HepG2 (cell line): ENCODE measurements around the gene AXIN1. TPM values are rescaled to one million over a fixed set of nuclear protein-coding genes. Genes with fewer than 3 reads are reported as not detected.

Experiments
- AFF4 ChIP-seq: sonication (generic); formaldehyde crosslinking; IDR thresholded peaks from 2 replicates; pipeline ENCODE4 v1.4.0; 2020; ENCODE audit warnings: missing genetic modification reagents
- CEBPG ChIP-seq: IDR thresholded peaks from 2 replicates; pipeline ENCODE4 v1.6.1; 2016
- CSRNP1 ChIP-seq: sonication (generic); formaldehyde crosslinking; IDR thresholded peaks from 2 replicates; pipeline ENCODE4 v1.8.1; 2023; ENCODE audit warnings: mild to moderate bottlenecking, missing genetic modification reagents
- EED ChIP-seq: sonication (generic); formaldehyde crosslinking; IDR thresholded peaks from 2 replicates; pipeline ENCODE4 v1.5.0; 2020; ENCODE audit warnings: mild to moderate bottlenecking, missing genetic modification reagents
- FOXK2 ChIP-seq: fragments of 450-650 bp; IDR thresholded peaks from 2 replicates; pipeline ENCODE4 v1.6.1; 2016
- GZF1 ChIP-seq: sonication (generic); formaldehyde crosslinking; IDR thresholded peaks from 2 replicates; pipeline ENCODE4 v1.5.1; 2020; ENCODE audit warnings: mild to moderate bottlenecking, missing genetic modification reagents
- HNF4A ChIP-seq: sonication (generic); formaldehyde crosslinking; IDR thresholded peaks from 2 replicates; pipeline ENCODE4 v1.4.0; 2020; ENCODE audit warnings: missing genetic modification reagents
- KAT7 ChIP-seq: IDR thresholded peaks from 2 replicates; pipeline ENCODE4 v1.6.1; 2018; ENCODE audit warnings: borderline replicate concordance, missing compliant biosample characterization
- MTF1 ChIP-seq: sonication (generic); formaldehyde crosslinking; IDR thresholded peaks from 2 replicates; pipeline ENCODE4 v1.5.0; 2020; ENCODE audit warnings: missing genetic modification reagents
- NCOR1 ChIP-seq: fragments of 200-600 bp; sonication (generic); IDR thresholded peaks from 2 replicates; pipeline ENCODE4 v1.7.0; 2017; ENCODE audit warnings: antibody characterized with exemption, low read length, borderline replicate concordance
- NR2F1 ChIP-seq, 2 experiments: fragments of 450-650 bp in 1 of 2; formaldehyde crosslinking in 1 of 2; IDR thresholded peaks; 2 replicates each; pipeline versions ENCODE4 v1.5.0 to v1.6.1; 2016 to 2020; ENCODE audit warnings: mild to moderate bottlenecking in 1 of 2, missing compliant biosample characterization in 1 of 2, missing genetic modification reagents in 1 of 2, moderate library complexity in 1 of 2
- RBAK ChIP-seq: sonication (generic); formaldehyde crosslinking; IDR thresholded peaks from 2 replicates; pipeline ENCODE4 v1.5.1; 2020; ENCODE audit warnings: mild to moderate bottlenecking, missing genetic modification reagents
- REL ChIP-seq: sonication (generic); formaldehyde crosslinking; conservative IDR thresholded peaks from 2 replicates; pipeline ENCODE4 v1.8.0; 2022; ENCODE audit warnings: mild to moderate bottlenecking, missing genetic modification reagents, moderate library complexity
- RORA ChIP-seq: sonication (generic); formaldehyde crosslinking; IDR thresholded peaks from 2 replicates; pipeline ENCODE4 v1.5.0; 2020; ENCODE audit warnings: mild to moderate bottlenecking, missing genetic modification reagents, moderate library complexity
- SOX5 ChIP-seq: IDR thresholded peaks from 2 replicates; pipeline ENCODE4 v1.6.1; 2016; ENCODE audit warnings: borderline replicate concordance
- ZBTB7B ChIP-seq: sonication (generic); formaldehyde crosslinking; IDR thresholded peaks from 2 replicates; pipeline ENCODE4 v1.4.0; 2020; ENCODE audit warnings: missing genetic modification reagents
- ZNF121 ChIP-seq: sonication (generic); formaldehyde crosslinking; IDR thresholded peaks from 2 replicates; pipeline ENCODE4 v1.5.0; 2020; ENCODE audit warnings: mild to moderate bottlenecking, missing genetic modification reagents
- ZNF441 ChIP-seq: sonication (generic); formaldehyde crosslinking; IDR thresholded peaks from 2 replicates; pipeline ENCODE4 v1.7.0; 2021; ENCODE audit warnings: missing genetic modification reagents, borderline replicate concordance
- polyA plus RNA-seq, 8 experiments: library from polyadenylated mRNA; depleted of rRNA in 3 of 8; stranded (reverse) in 7 of 8; unstranded in 1 of 8; fragments of >200 nt; fragmentation: Illumina TruSeq in 4 of 8; extraction: Trizol in 4 of 8; gene quantifications; 2 replicates each; pipeline versions ENCODE4 v1.2.1 to v1.2.3, GENCODE V29; 2011 to 2016; ENCODE audit warnings: low read depth in 4 of 8, missing spikeins in 1 of 8, mixed read lengths in 1 of 8; ENCODE audit not compliant: insufficient read depth in 1 of 8
- total RNA-seq, 5 experiments: library from RNA; depleted of rRNA; stranded (reverse); fragments of >200 nt; fragmentation: Illumina TruSeq; extraction: Trizol; gene quantifications; 2 replicates each; pipeline ENCODE4 v1.2.3, GENCODE V29; 2016; ENCODE audit warnings: low read depth in 1 of 5
- TF ChIP-seq, protein P1 (sequence below): sonication (generic); formaldehyde crosslinking; IDR thresholded peaks from 2 replicates; pipeline ENCODE4 v1.4.0; 2020; ENCODE audit warnings: low read depth, mild to moderate bottlenecking, missing genetic modification reagents
- TF ChIP-seq, protein P2 (sequence below): sonication (generic); formaldehyde crosslinking; IDR thresholded peaks from 2 replicates; pipeline ENCODE4 v1.4.0; 2020; ENCODE audit warnings: missing genetic modification reagents
- TF ChIP-seq, protein P3 (sequence below): sonication (generic); formaldehyde crosslinking; IDR thresholded peaks from 2 replicates; pipeline ENCODE4 v1.4.0; 2020; ENCODE audit warnings: low read depth, mild to moderate bottlenecking, missing genetic modification reagents

The AXIN1 gene
- total and polyA plus RNA-seq, 2 of the 13 experiments (the other 11 are each of a cell fraction or from before 2014, with no cell fraction given), result 24.0 to 26.0 TPM

GRCh38 chr16:339680-340079 lies 12.8 kb downstream of the AXIN1 start (continued):
- TF ChIP-seq KAT7 (CRISPR knock-in tag) (no peak), ZBTB7B (CRISPR knock-in tag) (0 out of 2 replicates have a peak, but pooled peaks have one; percentile 28), HNF4A (CRISPR knock-in tag) (peak; percentile 67), ZNF121 (CRISPR knock-in tag) (no peak), GZF1 (CRISPR knock-in tag) (no peak), CSRNP1 (CRISPR knock-in tag) (no peak), ZNF441 (no peak), CEBPG (CRISPR knock-in tag) (peak; percentile 39; the same call in 1 of the 2 replicates), REL (no peak), NR2F1 (CRISPR knock-in tag; IDR thresholded peaks at IDR 0.05) (no peak), EED (CRISPR knock-in tag) (no peak), NCOR1 (peak; percentile 68), SOX5 (CRISPR knock-in tag) (no peak), AFF4 (CRISPR knock-in tag) (no peak), FOXK2 (no peak), RBAK (CRISPR knock-in tag) (no peak), RORA (CRISPR knock-in tag) (no peak), MTF1 (CRISPR knock-in tag) (no peak)
- TF ChIP-seq, protein P1, sequence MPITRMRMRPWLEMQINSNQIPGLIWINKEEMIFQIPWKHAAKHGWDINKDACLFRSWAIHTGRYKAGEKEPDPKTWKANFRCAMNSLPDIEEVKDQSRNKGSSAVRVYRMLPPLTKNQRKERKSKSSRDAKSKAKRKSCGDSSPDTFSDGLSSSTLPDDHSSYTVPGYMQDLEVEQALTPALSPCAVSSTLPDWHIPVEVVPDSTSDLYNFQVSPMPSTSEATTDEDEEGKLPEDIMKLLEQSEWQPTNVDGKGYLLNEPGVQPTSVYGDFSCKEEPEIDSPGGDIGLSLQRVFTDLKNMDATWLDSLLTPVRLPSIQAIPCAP, result no peak
- TF ChIP-seq, protein P2, sequence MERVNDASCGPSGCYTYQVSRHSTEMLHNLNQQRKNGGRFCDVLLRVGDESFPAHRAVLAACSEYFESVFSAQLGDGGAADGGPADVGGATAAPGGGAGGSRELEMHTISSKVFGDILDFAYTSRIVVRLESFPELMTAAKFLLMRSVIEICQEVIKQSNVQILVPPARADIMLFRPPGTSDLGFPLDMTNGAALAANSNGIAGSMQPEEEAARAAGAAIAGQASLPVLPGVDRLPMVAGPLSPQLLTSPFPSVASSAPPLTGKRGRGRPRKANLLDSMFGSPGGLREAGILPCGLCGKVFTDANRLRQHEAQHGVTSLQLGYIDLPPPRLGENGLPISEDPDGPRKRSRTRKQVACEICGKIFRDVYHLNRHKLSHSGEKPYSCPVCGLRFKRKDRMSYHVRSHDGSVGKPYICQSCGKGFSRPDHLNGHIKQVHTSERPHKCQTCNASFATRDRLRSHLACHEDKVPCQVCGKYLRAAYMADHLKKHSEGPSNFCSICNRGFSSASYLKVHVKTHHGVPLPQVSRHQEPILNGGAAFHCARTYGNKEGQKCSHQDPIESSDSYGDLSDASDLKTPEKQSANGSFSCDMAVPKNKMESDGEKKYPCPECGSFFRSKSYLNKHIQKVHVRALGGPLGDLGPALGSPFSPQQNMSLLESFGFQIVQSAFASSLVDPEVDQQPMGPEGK (CRISPR knock-in tag), result peak; percentile 75
- TF ChIP-seq, protein P3, sequence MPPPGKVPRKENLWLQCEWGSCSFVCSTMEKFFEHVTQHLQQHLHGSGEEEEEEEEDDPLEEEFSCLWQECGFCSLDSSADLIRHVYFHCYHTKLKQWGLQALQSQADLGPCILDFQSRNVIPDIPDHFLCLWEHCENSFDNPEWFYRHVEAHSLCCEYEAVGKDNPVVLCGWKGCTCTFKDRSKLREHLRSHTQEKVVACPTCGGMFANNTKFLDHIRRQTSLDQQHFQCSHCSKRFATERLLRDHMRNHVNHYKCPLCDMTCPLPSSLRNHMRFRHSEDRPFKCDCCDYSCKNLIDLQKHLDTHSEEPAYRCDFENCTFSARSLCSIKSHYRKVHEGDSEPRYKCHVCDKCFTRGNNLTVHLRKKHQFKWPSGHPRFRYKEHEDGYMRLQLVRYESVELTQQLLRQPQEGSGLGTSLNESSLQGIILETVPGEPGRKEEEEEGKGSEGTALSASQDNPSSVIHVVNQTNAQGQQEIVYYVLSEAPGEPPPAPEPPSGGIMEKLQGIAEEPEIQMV (CRISPR knock-in tag), result no peak
